ENCODE results near the gene OLIG2.

- TF ChIP-seq CTCF (IDR thresholded peaks at IDR 0.05) (no peak), POLR2AphosphoS5 (IDR thresholded peaks at IDR 0.05) (no peak), EP300 (IDR thresholded peaks at IDR 0.05) (no peak), POLR2A (IDR thresholded peaks at IDR 0.05) (no peak)
Measured at GRCh38 chr21:33040215-33040614, 14.5 kb downstream of the OLIG2 start.
